ENCODE data around the gene POU2F3. TPM values are rescaled to one million over a fixed set of nuclear protein-coding genes. Genes with fewer than 3 reads are reported as not detected.

The POU2F3 gene
- total and polyA plus RNA-seq, 2 of the 13 experiments (the other 11 are each of a cell fraction or from before 2014, with no cell fraction given): not detected

- no peak for TF ChIP-seq PCBP2 (optimal IDR thresholded peaks at IDR 0.05; ENCODE audit: low read depth, low read length, poor library complexity, severe bottlenecking)
- 0 out of 2 replicates have a peak, but pooled peaks have one; percentile 29 for TF ChIP-seq ZNF792 (CRISPR knock-in tag; IDR thresholded peaks at IDR 0.05)
- TF ChIP-seq ELF1 (CRISPR knock-in tag; IDR thresholded peaks at IDR 0.05): no peak
- TF ChIP-seq, protein P1, sequence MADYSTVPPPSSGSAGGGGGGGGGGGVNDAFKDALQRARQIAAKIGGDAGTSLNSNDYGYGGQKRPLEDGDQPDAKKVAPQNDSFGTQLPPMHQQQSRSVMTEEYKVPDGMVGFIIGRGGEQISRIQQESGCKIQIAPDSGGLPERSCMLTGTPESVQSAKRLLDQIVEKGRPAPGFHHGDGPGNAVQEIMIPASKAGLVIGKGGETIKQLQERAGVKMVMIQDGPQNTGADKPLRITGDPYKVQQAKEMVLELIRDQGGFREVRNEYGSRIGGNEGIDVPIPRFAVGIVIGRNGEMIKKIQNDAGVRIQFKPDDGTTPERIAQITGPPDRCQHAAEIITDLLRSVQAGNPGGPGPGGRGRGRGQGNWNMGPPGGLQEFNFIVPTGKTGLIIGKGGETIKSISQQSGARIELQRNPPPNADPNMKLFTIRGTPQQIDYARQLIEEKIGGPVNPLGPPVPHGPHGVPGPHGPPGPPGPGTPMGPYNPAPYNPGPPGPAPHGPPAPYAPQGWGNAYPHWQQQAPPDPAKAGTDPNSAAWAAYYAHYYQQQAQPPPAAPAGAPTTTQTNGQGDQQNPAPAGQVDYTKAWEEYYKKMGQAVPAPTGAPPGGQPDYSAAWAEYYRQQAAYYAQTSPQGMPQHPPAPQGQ (CRISPR knock-in tag; IDR thresholded peaks at IDR 0.05; ENCODE audit: borderline replicate concordance): no peak
- no peak for TF ChIP-seq MBNL3 (CRISPR knock-in tag; conservative IDR thresholded peaks at IDR 0.05)
- no peak for TF ChIP-seq ZNF34 (CRISPR knock-in tag; IDR thresholded peaks at IDR 0.05; ENCODE audit: borderline replicate concordance)
- TF ChIP-seq RFX3 (CRISPR knock-in tag; IDR thresholded peaks at IDR 0.05): no peak
- no peak for TF ChIP-seq ZNF24 (IDR thresholded peaks at IDR 0.05)
- TF ChIP-seq, protein P2, sequence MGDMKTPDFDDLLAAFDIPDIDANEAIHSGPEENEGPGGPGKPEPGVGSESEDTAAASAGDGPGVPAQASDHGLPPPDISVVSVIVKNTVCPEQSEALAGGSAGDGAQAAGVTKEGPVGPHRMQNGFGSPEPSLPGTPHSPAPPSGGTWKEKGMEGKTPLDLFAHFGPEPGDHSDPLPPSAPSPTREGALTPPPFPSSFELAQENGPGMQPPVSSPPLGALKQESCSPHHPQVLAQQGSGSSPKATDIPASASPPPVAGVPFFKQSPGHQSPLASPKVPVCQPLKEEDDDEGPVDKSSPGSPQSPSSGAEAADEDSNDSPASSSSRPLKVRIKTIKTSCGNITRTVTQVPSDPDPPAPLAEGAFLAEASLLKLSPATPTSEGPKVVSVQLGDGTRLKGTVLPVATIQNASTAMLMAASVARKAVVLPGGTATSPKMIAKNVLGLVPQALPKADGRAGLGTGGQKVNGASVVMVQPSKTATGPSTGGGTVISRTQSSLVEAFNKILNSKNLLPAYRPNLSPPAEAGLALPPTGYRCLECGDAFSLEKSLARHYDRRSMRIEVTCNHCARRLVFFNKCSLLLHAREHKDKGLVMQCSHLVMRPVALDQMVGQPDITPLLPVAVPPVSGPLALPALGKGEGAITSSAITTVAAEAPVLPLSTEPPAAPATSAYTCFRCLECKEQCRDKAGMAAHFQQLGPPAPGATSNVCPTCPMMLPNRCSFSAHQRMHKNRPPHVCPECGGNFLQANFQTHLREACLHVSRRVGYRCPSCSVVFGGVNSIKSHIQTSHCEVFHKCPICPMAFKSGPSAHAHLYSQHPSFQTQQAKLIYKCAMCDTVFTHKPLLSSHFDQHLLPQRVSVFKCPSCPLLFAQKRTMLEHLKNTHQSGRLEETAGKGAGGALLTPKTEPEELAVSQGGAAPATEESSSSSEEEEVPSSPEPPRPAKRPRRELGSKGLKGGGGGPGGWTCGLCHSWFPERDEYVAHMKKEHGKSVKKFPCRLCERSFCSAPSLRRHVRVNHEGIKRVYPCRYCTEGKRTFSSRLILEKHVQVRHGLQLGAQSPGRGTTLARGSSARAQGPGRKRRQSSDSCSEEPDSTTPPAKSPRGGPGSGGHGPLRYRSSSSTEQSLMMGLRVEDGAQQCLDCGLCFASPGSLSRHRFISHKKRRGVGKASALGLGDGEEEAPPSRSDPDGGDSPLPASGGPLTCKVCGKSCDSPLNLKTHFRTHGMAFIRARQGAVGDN (CRISPR knock-in tag; IDR thresholded peaks at IDR 0.05): peak; percentile 78
- TF ChIP-seq RXRA (CRISPR knock-in tag; IDR thresholded peaks at IDR 0.05): peak; percentile 63
- no peak for TF ChIP-seq ZNF512B (CRISPR knock-in tag; IDR thresholded peaks at IDR 0.05; ENCODE audit: borderline replicate concordance)
- no peak for TF ChIP-seq KLF16 (CRISPR knock-in tag; IDR thresholded peaks at IDR 0.05)
- peak; percentile 69 for TF ChIP-seq SALL1 (CRISPR knock-in tag; IDR thresholded peaks at IDR 0.05)
- TF ChIP-seq, protein P3, sequence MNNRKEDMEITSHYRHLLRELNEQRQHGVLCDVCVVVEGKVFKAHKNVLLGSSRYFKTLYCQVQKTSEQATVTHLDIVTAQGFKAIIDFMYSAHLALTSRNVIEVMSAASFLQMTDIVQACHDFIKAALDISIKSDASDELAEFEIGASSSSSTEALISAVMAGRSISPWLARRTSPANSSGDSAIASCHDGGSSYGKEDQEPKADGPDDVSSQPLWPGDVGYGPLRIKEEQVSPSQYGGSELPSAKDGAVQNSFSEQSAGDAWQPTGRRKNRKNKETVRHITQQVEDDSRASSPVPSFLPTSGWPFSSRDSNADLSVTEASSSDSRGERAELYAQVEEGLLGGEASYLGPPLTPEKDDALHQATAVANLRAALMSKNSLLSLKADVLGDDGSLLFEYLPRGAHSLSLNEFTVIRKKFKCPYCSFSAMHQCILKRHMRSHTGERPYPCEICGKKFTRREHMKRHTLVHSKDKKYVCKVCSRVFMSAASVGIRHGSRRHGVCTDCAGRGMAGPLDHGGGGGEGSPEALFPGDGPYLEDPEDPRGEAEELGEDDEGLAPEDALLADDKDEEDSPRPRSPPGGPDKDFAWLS (CRISPR knock-in tag; IDR thresholded peaks at IDR 0.05; ENCODE audit: borderline replicate concordance): no peak
- TF ChIP-seq, protein P4, sequence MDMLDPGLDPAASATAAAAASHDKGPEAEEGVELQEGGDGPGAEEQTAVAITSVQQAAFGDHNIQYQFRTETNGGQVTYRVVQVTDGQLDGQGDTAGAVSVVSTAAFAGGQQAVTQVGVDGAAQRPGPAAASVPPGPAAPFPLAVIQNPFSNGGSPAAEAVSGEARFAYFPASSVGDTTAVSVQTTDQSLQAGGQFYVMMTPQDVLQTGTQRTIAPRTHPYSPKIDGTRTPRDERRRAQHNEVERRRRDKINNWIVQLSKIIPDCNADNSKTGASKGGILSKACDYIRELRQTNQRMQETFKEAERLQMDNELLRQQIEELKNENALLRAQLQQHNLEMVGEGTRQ (IDR thresholded peaks at IDR 0.05; ENCODE audit: low read depth, low read length): no peak
- TF ChIP-seq, protein P4 (CRISPR knock-in tag; IDR thresholded peaks at IDR 0.05; ENCODE audit: borderline replicate concordance): no peak
These were observed 41.0 kb upstream of the POU2F3 start (continued) for GRCh38 chr11:120198787-120199469.
